Stomach (tissue), 9 donors: Measurements from ENCODE around the gene POLR2L. TPM values are rescaled to one million over a fixed set of nuclear protein-coding genes. Genes with fewer than 3 reads are reported as not detected.

Source experiments
- DNase-seq, 2 donors: peaks; one replicate each; pipeline versions ENCODE4 v3.0.0 to v3.0.0-alpha.2; 2013 to 2019
- H3K27ac ChIP-seq, 5 donors: fragments of 200-600 bp in 4 of 5; sonication (generic) in 4 of 5; one replicate each; pipeline ENCODE4 v1.5.1; 2013 to 2019; ENCODE audit warnings: mild to moderate bottlenecking in 1 of 5, moderate library complexity in 1 of 5
- H3K27me3 ChIP-seq, 3 donors: fragments of 200-600 bp; sonication (generic); one replicate each; pipeline ENCODE4 v1.5.1; 2017 to 2019; ENCODE audit warnings: mixed run types in 1 of 3
- H3K36me3 ChIP-seq, 4 donors: fragments of 200-600 bp; sonication (generic); 1 replicate in 3 of 4; 2 replicates in 1 of 4; pipeline ENCODE4 v1.5.1; 2016 to 2019
- H3K4me1 ChIP-seq, 4 donors: fragments of 200-600 bp; sonication (generic); one replicate each; pipeline ENCODE4 v1.5.1; 2016 to 2019
- H3K4me3 ChIP-seq, 4 donors: fragments of 200-600 bp; sonication (generic) in 3 of 4; one replicate each; pipeline ENCODE4 v1.5.1; 2016 to 2019; ENCODE audit warnings: mild to moderate bottlenecking in 1 of 4
- H3K9me3 ChIP-seq, 4 donors: fragments of 200-600 bp; sonication (generic); one replicate each; pipeline ENCODE4 v1.5.1; 2016 to 2019
- CTCF ChIP-seq, 7 experiments: fragments of 450-650 bp in 4 of 7; fragments of 200-600 bp in 3 of 7; sonication (generic) in 3 of 7; IDR thresholded peaks; one replicate each; pipeline ENCODE4 v1.5.1; 2016 to 2019; ENCODE audit warnings: antibody characterized with exemption in 7 of 7, control low read depth in 2 of 7, mild to moderate bottlenecking in 1 of 7
- EP300 ChIP-seq: sonication (generic); formaldehyde crosslinking; IDR thresholded peaks from one replicate; pipeline ENCODE4 v1.6.1; 2017; ENCODE audit warnings: antibody characterized with exemption
- POLR2A ChIP-seq, 4 donors: fragments of 450-650 bp; IDR thresholded peaks; one replicate each; pipeline ENCODE4 v1.6.1; 2016; ENCODE audit warnings: antibody characterized with exemption in 4 of 4, control low read depth in 2 of 4, mild to moderate bottlenecking in 1 of 4, moderate library complexity in 1 of 4
- POLR2AphosphoS5 ChIP-seq, 3 donors: sonication (generic); formaldehyde crosslinking; IDR thresholded peaks; one replicate each; pipeline ENCODE4 v1.6.1; 2016; ENCODE audit warnings: antibody characterized with exemption in 3 of 3
- WGBS, 5 donors: extraction: QIAGEN DNeasy Blood & Tissue Kit in 3 of 5; methylation state at CpG; one replicate each; pipeline versions ENCODE4 v1.1.5 to v1.1.7; 2013 to 2018; 5-methylcytosine and 5-hydroxymethylcytosine counted together
- intact Hi-C: fragments of 100-400 bp; cut with DNase I; formaldehyde crosslinking; loops from one replicate; pipeline ENCODE4 v1.15.1; 2023; ENCODE audit warnings: low total_unique reads
- polyA plus RNA-seq, 3 donors: library from polyadenylated mRNA; stranded (reverse); fragments of 200-250 nt; gene quantifications; one replicate each; pipeline ENCODE4 v1.2.3, GENCODE V29; 2013
- total RNA-seq, 5 donors: library from RNA; depleted of rRNA; stranded (reverse); fragments of >200 nt; gene quantifications; one replicate each; pipeline versions ENCODE4 v1.1.0 to v1.2.3, GENCODE V29; 2014 to 2016
- donor health status: healthy with polysubstance abuse.
- donor health status: Bipolar disorder and iron deficiency.
- donor health status: healthy.

Gene POLR2L
- total and polyA plus RNA-seq, 8 donors: 13.8 to 407 (median 110) TPM

DNA sequence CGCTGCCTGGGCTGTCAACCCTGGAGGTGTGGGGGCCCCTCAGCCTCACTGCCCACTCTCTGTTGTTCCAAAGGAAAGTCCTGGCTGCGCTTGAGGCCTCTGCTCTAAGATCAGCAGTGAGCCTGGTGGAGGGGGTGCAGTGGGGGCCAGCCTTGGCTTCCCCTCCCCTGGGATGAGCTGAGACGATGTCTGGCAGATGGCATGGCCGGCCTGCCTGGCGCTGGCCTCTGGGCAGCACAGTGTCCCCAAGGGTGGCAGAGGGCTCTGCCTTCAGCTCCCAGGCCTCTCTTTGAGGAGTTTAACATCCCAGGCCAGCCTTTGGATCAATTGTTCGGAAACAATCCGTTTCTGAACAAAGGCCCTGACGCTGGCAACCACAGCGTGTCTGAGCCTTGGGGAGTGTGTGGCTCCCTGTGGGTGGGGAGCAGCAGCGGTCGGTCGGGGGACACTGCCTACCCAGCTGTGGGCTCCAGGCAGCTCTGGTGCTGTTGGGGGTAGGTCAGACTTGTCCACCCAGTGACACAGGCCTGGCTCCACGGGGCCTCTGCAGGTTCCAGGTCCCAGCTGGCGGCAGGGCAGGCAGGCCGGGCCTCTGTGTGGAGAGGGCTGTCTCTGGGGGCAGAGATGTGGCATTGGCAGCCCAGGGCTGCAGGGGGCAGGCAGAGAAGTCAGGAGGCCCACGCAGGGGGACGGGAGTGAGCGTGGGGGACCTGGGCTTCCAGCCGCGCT, 12.4 kb upstream of the POLR2L start:
- Histone ChIP-seq H3K9me3 (no peaks in the 10 kb centered on the region), H3K27me3 (peaks cover 0 to 15% (median 12%) of the 10 kb centered on the region in 3 donors), H3K4me3 (no peak overlapping the region), H3K36me3 (peaks cover 0 to 4% (median 0%) of the 10 kb centered on the region in 4 donors), H3K27ac (no peak overlapping the region), H3K4me1 (peaks cover 14 to 39% (median 29%) of the 10 kb centered on the region in 4 donors)
- intact Hi-C loops: no loop called here
- WGBS, 5 donors: 82 to 92% (median 87%) methylated on average over 6 to 20 of the region's 20 CpGs
- DNase-seq: no peak
- no peak for TF ChIP-seq POLR2A (IDR thresholded peaks at IDR 0.05)
- TF ChIP-seq POLR2AphosphoS5 (IDR thresholded peaks at IDR 0.05): no peak
- TF ChIP-seq EP300: no peak
- TF ChIP-seq CTCF (IDR thresholded peaks at IDR 0.05): no peak

DNA sequence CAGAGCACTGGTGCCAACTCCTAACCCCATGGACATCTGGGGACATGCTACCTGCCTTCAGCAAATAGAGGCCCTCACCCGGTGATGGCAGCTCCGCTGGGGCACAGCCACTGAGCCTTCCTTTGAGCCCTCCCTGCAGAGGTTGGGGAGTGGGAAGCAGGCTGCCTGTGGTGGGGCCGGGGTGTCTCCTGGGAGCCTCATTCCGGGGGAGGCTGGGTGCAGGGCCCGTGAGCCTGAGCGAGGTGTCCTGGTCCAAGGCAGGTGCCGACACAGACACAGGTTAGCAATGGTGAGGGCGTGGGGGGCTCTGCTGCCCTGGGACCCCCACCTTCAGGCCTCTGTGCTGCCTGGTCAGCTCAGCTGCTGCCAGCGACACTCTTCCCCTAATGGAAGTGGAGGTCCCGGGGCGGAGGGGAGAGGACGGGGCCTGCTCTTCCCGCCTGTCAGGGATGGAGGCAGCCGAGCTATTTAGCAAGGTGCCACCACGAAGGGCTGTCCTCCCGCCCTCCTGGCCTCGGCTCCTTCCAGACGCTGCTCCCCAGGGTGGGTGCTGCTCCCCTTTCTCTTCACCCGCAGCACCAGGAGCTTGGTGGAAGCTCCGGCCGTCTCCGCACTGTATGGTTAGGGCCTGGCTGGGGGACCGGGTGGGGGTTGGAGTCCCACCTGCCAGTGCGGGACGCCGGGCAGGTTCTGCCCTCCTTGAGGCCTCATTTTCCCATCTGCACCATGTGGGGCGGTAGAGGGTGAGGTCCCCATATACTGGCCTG, 11.5 kb upstream of the POLR2L start:
- intact Hi-C loops: no loop called here
- Histone ChIP-seq H3K27ac (no peak overlapping the region), H3K4me1 (peaks cover 16 to 37% (median 26%) of the 10 kb centered on the region in 4 donors), H3K27me3 (peaks cover 0 to 24% (median 19%) of the 10 kb centered on the region in 3 donors), H3K9me3 (no peaks in the 10 kb centered on the region), H3K4me3 (no peak overlapping the region), H3K36me3 (peaks cover 0 to 4% (median 0%) of the 10 kb centered on the region in 4 donors)
- DNase-seq: no peak
- 90 to 95% (median 93%) methylated on average over 18 to 27 of the region's 27 CpGs for WGBS, 5 donors
- TF ChIP-seq POLR2A (IDR thresholded peaks at IDR 0.05): no peak
- TF ChIP-seq CTCF (IDR thresholded peaks at IDR 0.05): no peak
- no peak for TF ChIP-seq EP300
- TF ChIP-seq POLR2AphosphoS5 (IDR thresholded peaks at IDR 0.05): no peak

GRCh38 chr11:852762-853161, 10.4 kb upstream of the POLR2L start:
- Histone ChIP-seq H3K27me3 (peaks cover 0 to 35% (median 25%) of the 10 kb centered on the region in 3 donors), H3K4me3 (no peak overlapping the region), H3K9me3 (no peaks in the 10 kb centered on the region), H3K27ac (no peak overlapping the region), H3K4me1 (peaks cover 26 to 40% (median 37%) of the 10 kb centered on the region in 4 donors), H3K36me3 (peaks cover 0 to 4% (median 0%) of the 10 kb centered on the region in 4 donors)
- no peak for DNase-seq
- intact Hi-C loops: no loop called here
- 76 to 85% (median 83%) methylated on average over 13 to 15 of the region's 15 CpGs for WGBS, 5 donors
- no peak for TF ChIP-seq POLR2AphosphoS5 (IDR thresholded peaks at IDR 0.05)
- no peak for TF ChIP-seq EP300

DNA sequence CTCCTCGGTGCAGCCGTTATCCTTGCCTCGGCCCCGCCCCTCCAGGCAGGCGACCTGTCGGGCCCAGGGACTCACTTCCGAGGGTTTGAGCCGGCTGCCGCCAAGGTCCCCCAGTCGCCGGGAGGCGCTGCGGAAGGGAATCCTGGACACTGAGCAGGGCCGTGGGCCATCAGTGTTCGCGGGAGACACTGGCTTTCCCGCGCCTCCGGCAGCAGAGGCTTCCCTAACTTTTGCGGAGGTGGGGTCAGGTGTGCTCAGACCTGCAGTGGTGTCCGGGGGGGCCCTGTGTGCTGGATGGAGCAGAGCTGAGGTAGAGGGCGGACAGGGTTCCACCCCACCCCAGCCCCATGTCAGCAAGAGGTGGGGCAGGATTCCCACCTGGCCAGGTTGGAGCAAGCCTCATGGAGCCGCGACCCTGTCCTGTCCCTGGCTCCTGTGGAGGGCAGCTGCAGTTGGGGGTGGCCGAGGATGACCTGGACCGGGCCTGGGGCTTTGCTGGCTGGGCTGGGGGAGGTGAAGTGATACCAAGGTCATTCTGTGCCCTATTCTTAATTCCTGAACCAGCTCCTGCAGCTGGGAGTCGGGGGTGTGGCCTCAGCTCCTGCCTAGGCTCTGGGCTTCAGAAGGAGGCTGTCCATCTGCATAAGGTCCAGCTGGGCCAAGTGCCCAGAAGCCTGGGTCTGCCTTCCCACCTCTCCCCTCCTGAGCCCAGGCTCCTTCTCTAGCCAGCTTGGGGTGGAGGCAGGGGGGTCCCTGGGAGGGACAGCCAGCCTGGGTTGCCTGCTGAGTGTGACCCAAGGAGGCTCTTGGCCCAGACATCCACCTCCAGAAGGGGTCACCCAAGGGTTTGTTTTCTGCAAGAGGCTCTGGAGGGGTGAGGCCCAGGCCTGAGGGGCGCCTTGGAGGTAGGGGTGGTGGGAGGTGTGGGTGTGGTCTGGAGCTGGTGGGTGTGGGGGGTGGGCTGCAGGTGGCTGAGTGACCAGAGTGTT, 8.7 kb upstream of the POLR2L start:
- peaks cover 26 to 57% (median 48%) of the 10 kb centered on the region in 4 donors for H3K4me1 ChIP-seq
- intact Hi-C loops: no loop called here
- no peak overlapping the region for H3K27ac ChIP-seq
- 44 to 59% (median 46%) methylated on average over 18 to 28 of the region's 28 CpGs for WGBS, 5 donors
- peaks cover 0 to 42% (median 25%) of the 10 kb centered on the region in 3 donors for H3K27me3 ChIP-seq
- H3K36me3 ChIP-seq: peaks cover 0 to 5% (median 2%) of the 10 kb centered on the region in 4 donors
- TF ChIP-seq POLR2AphosphoS5 (IDR thresholded peaks at IDR 0.05): no peak
- TF ChIP-seq CTCF (IDR thresholded peaks at IDR 0.05): no peak
- no peak for TF ChIP-seq POLR2A (IDR thresholded peaks at IDR 0.05)
- no peak for TF ChIP-seq EP300
- no peaks in the 10 kb centered on the region for H3K9me3 ChIP-seq
- DNase-seq: no peak
- H3K4me3 ChIP-seq: no peak overlapping the region
